GM20000 (cell line): ENCODE data around the gene ZNF804B.

Experiments
- DNase-seq: peaks from one replicate; pipeline ENCODE4 v3.0.0; 2012; ENCODE audit warnings: low spot score
- TF ChIP-seq, protein P1 (sequence below): IDR thresholded peaks from 2 replicates; pipeline ENCODE4 v1.5.1; 2012; ENCODE audit warnings: mild to moderate bottlenecking, control low read depth; ENCODE audit errors: extremely low read depth, missing control alignments

The ZNF804B gene

DNA sequence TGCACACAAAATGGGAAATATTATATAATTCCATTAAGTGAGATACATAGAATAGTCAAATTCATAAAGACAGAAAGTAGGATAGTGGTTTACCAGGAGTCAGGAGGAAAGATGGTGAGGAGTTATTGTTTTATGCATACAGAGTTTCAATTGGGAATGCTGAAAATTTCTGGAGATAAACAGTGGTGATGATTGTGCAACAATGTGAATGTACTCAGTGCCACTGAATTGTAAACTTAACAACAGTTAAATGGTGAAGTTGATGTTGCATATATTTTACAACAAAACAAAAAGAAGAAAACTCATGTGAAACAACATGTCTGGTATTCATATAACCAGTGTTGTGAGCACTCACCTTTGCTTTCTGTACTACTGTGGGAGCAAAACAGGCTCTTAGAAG is 204.9 kb downstream of the ZNF804B start:
- DNase-seq = no peak
- TF ChIP-seq, protein P1, sequence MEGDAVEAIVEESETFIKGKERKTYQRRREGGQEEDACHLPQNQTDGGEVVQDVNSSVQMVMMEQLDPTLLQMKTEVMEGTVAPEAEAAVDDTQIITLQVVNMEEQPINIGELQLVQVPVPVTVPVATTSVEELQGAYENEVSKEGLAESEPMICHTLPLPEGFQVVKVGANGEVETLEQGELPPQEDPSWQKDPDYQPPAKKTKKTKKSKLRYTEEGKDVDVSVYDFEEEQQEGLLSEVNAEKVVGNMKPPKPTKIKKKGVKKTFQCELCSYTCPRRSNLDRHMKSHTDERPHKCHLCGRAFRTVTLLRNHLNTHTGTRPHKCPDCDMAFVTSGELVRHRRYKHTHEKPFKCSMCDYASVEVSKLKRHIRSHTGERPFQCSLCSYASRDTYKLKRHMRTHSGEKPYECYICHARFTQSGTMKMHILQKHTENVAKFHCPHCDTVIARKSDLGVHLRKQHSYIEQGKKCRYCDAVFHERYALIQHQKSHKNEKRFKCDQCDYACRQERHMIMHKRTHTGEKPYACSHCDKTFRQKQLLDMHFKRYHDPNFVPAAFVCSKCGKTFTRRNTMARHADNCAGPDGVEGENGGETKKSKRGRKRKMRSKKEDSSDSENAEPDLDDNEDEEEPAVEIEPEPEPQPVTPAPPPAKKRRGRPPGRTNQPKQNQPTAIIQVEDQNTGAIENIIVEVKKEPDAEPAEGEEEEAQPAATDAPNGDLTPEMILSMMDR = no peak

DNA sequence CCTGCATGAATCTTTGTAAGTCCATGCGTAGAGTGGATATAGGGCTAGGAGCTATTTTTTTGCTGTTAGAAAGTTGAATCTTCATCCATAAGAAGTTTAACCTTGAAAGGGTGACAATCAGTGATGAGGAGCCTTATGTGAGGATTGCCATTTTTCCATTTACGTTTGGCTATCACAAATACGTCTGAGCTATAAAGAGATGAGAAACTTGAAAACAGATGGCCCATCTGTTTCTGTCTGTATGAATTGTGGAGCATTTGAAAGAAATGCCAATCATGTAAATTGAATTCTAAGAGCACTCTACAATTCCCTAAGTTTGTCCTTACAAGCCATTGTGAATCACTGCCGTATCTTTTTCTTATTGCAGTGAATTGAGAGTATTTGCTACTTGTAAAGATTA is 205.9 kb downstream of the ZNF804B start:
- no peak for DNase-seq
- TF ChIP-seq, protein P1 = no peak

- TF ChIP-seq, protein P1 = no peak
These were observed 207.9 kb downstream of the ZNF804B start for GRCh38 chr7:88967432-88967831.

DNA sequence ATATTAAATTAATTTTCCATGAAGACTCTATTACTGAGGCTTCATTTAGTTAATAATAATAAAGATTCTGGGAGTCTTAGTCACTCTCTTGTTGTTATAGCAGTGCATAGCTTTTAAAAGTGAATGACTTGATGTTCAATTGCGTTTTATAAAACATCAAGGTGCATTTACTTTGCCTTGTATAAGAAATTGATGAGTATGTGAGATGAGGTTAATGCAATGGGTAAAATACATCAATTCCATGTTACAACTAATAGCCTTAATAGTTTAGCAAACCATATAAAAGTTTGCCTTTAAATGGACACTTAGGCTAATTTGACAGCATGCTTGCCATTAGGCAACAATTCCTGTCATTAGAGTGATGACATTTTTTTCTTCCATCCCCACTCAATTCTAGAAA is 209.7 kb downstream of the ZNF804B start:
- TF ChIP-seq, protein P1 = no peak
- no peak for DNase-seq

More at GRCh38 chr7:88967432-88967831, 207.9 kb downstream of the ZNF804B start:
- no peak for DNase-seq

DNA sequence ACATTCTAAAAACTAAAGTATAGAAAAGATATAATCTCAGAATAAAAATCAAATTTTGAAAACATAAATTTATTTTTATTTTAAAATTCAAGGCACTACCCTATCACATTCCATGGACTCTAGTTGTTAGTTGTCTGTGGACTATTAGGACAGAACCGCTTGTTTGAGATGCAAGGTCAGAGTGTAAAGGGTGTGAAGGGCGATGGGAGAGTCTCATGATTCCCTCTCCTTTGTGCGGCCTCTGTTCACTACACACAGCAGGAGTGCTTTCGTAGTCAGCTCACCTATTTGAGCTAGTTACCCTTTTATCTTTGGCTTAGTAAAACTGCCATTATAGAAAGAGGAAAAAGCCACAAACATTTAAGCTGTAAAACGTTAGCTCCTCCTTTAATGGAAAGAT is 225.8 kb downstream of the ZNF804B start:
- DNase-seq = no peak
- TF ChIP-seq, protein P1 = no peak

DNA sequence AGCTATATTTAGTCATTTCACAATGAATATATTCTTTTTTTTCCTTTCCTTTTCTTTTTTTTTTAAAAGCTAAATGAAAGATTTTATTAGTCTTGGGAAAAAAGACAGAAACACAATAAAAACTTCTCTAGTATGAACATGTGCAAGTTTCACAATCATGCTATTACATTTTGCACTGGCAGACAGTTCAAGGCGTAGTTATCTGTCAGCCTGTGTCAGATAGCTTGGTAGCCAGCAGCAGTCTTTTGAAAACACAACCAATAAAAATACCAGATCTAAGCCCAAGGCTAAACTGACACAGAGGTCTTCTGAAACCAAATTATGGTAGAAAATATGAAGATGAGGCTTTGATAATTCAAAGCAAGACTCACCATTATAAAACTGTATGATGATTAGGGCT is 241.8 kb downstream of the ZNF804B start:
- TF ChIP-seq, protein P1 = no peak
- DNase-seq = no peak

GRCh38 chr7:89002981-89003956 is 243.8 kb downstream of the ZNF804B start:
- TF ChIP-seq, protein P1 = no peak
- DNase-seq = peak; percentile 7
